KMS-11 (cell line): ENCODE results near the gene RXRA.

Experiments used
- H2AFZ ChIP-seq: fragments of 200-600 bp; sonication (generic); 2 replicates; pipeline ENCODE4 v1.6.1; 2016; ENCODE audit warnings: antibody characterized with exemption, mixed run types, low read depth
- H3K27ac ChIP-seq: fragments of 200-600 bp; sonication (generic); 2 replicates; pipeline ENCODE4 v1.6.1; 2016; ENCODE audit warnings: mild to moderate bottlenecking, mixed run types
- H3K27me3 ChIP-seq: fragments of 200-600 bp; sonication (generic); 2 replicates; pipeline ENCODE4 v1.6.1; 2017; ENCODE audit warnings: mild to moderate bottlenecking, low read depth, mixed run types, moderate library complexity; ENCODE audit not compliant: insufficient read depth
- H3K36me3 ChIP-seq: fragments of 200-600 bp; sonication (generic); 2 replicates; pipeline ENCODE4 v1.6.1; 2017; ENCODE audit warnings: mild to moderate bottlenecking, mixed run types; ENCODE audit not compliant: insufficient read depth
- H3K4me1 ChIP-seq: fragments of 200-600 bp; sonication (generic); 2 replicates; pipeline ENCODE4 v1.6.1; 2016; ENCODE audit warnings: mild to moderate bottlenecking, low read depth, mixed run types; ENCODE audit not compliant: poor library complexity, severe bottlenecking
- H3K4me2 ChIP-seq: fragments of 200-600 bp; sonication (generic); 2 replicates; pipeline ENCODE4 v1.7.0; 2016; ENCODE audit warnings: mild to moderate bottlenecking, mixed run types
- H3K4me3 ChIP-seq: fragments of 200-600 bp; sonication (generic); IDR thresholded peaks from 2 replicates; pipeline ENCODE4 v1.6.1; 2017; ENCODE audit warnings: low read depth, low read length, mixed read lengths; ENCODE audit not compliant: insufficient read depth
- H3K79me2 ChIP-seq: fragments of 200-600 bp; sonication (generic); 2 replicates; pipeline ENCODE4 v1.6.1; 2016; ENCODE audit warnings: low read depth, mixed run types; ENCODE audit not compliant: insufficient read depth
- H3K9ac ChIP-seq: fragments of 200-600 bp; sonication (generic); 2 replicates; pipeline ENCODE4 v1.6.1; 2016; ENCODE audit warnings: mild to moderate bottlenecking, mixed run types
- H4K20me1 ChIP-seq: fragments of 200-600 bp; sonication (generic); 2 replicates; pipeline ENCODE4 v1.6.1; 2016; ENCODE audit warnings: mild to moderate bottlenecking, mixed run types; ENCODE audit not compliant: insufficient read depth
- TF ChIP-seq, protein P1 (sequence below): fragments of 200-600 bp; sonication (generic); conservative IDR thresholded peaks from 2 replicates; pipeline ENCODE4 v1.6.1; 2017; ENCODE audit warnings: low read depth, mild to moderate bottlenecking, antibody characterized with exemption, low read length, moderate library complexity, mixed read lengths

Gene RXRA

DNA sequence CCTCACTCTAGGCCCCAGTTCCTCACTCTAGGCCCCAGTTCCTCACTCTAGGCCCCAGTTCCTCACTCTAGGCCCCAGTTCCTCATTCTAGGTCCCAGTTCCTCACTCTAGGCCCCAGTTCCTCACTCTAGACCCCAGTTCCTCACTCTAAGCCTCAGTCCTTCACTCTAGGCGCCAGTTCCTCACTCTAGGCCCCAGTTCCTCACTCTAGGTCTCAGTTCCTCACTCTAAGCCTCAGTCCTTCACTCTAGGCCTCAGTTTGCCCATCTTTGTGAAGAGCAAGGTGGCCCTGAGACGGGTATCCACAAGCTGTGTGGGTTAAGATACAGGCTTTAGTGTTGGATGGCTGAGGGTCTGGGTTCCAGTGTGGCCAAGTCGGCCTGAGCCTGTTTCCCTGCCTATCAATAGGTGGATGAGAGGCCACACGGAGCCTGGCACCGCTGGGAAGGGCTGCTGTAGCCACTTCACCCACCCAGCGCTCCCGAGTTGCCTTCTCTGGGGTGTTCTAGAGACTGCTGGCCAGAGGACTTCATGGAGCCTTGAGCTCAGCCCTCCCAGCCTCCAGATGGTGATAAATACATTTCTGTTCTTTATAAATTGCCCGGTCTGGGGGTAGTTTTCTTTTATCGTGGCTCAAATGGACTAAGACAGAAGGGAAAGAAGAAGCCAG is 150.2 kb downstream of the RXRA start:
- no peak overlapping the region for H2AFZ ChIP-seq
- no peaks in the 10 kb centered on the region for H3K79me2 ChIP-seq
- H3K4me3 ChIP-seq, result no peak overlapping the region
- H3K4me2 ChIP-seq, result no peak overlapping the region
- H4K20me1 ChIP-seq, result no peaks in the 10 kb centered on the region
- no peaks in the 10 kb centered on the region for H3K4me1 ChIP-seq
- no peak overlapping the region for H3K27ac ChIP-seq
- peaks cover 54% of the 10 kb centered on the region for H3K27me3 ChIP-seq
- TF ChIP-seq, protein P1, sequence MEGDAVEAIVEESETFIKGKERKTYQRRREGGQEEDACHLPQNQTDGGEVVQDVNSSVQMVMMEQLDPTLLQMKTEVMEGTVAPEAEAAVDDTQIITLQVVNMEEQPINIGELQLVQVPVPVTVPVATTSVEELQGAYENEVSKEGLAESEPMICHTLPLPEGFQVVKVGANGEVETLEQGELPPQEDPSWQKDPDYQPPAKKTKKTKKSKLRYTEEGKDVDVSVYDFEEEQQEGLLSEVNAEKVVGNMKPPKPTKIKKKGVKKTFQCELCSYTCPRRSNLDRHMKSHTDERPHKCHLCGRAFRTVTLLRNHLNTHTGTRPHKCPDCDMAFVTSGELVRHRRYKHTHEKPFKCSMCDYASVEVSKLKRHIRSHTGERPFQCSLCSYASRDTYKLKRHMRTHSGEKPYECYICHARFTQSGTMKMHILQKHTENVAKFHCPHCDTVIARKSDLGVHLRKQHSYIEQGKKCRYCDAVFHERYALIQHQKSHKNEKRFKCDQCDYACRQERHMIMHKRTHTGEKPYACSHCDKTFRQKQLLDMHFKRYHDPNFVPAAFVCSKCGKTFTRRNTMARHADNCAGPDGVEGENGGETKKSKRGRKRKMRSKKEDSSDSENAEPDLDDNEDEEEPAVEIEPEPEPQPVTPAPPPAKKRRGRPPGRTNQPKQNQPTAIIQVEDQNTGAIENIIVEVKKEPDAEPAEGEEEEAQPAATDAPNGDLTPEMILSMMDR, result no peak
- no peaks in the 10 kb centered on the region for H3K36me3 ChIP-seq
- H3K9ac ChIP-seq, result no peak overlapping the region

DNA sequence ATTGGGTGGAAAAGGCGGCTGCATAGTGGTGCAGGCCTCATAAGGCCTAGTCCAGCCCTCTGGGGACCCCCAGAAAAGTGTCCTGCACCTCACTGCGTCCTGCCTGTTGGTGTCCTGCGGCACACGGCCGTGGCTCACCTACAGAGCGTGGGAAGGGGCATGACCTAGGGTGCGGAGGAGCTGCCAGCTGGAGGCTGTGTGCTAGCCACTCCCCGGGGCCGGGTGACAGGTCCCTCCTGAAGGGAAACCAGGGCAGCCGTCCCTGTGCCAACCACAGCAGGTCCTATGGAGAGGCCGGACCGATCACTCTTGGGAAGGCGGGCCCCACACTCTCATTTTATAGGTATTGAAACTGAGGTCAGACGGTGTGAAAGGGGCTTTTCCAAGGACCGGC is 150.7 kb downstream of the RXRA start:
- Histone ChIP-seq H2AFZ (no peak overlapping the region), H4K20me1 (no peaks in the 10 kb centered on the region), H3K9ac (no peak overlapping the region), H3K27me3 (peaks cover 56% of the 10 kb centered on the region), H3K36me3 (no peaks in the 10 kb centered on the region), H3K4me3 (no peak overlapping the region), H3K27ac (no peak overlapping the region), H3K79me2 (no peaks in the 10 kb centered on the region), H3K4me2 (no peak overlapping the region), H3K4me1 (no peaks in the 10 kb centered on the region)
- TF ChIP-seq, protein P1, result no peak

DNA sequence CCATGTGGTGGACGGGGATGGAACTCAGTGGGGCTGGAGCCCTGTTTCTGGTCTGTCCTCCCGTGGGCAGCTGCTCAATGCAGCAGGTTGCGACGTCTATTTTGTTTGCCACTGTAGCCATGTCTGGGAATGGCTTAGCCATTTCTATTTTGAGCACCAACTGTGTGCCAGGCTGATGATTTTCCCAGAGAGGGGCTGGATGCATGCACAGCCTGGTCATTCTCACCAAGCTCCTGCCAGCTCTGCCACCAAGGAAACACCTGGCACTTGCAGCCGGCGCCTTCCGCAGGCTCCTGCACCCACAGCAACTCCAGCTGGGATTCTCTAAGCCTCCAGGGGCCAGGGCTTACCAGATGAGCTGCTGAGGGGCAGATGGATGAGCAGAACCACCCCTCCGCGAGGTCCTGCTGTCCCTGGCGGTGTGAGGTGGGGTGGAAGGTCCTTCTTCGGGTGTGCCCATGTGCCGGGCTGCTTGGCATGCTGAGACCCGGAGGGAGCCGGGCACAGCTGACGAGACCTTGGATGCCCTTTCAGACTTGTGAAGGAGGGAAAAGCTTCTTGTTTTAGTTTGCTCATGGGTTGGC is 151.2 kb downstream of the RXRA start:
- no peaks in the 10 kb centered on the region for H3K36me3 ChIP-seq
- no peak overlapping the region for H2AFZ ChIP-seq
- no peaks in the 10 kb centered on the region for H3K79me2 ChIP-seq
- no peak overlapping the region for H3K4me3 ChIP-seq
- H3K27me3 ChIP-seq, result peaks cover 61% of the 10 kb centered on the region
- H4K20me1 ChIP-seq, result no peaks in the 10 kb centered on the region
- H3K27ac ChIP-seq, result no peak overlapping the region
- H3K9ac ChIP-seq, result no peak overlapping the region
- no peaks in the 10 kb centered on the region for H3K4me1 ChIP-seq
- H3K4me2 ChIP-seq, result no peak overlapping the region
- TF ChIP-seq, protein P1, result no peak

DNA sequence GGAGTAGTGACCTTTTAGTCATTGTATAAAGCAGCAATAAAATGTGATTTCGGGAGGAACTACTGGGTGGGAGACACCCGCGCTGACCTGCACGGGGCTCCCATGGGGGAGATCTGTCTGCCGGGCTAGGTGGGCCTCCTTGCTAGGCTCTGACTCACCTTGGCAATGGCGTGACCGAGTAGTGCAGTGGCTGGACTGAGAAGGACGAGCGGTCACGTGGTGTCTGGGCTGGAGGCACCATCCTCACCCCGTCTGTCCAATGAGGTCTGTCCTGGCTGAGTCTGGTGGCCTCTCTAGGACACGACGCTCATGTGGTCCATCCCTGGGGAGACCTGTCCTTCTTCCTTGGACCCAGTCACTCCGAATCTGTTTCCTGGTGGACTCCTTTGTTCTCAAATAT is 151.7 kb downstream of the RXRA start:
- H3K4me3 ChIP-seq, result no peak overlapping the region
- H4K20me1 ChIP-seq, result no peaks in the 10 kb centered on the region
- no peaks in the 10 kb centered on the region for H3K4me1 ChIP-seq
- H2AFZ ChIP-seq, result no peak overlapping the region
- H3K4me2 ChIP-seq, result no peak overlapping the region
- H3K27ac ChIP-seq, result no peak overlapping the region
- TF ChIP-seq, protein P1, result no peak
- H3K27me3 ChIP-seq, result peaks cover 66% of the 10 kb centered on the region
- H3K9ac ChIP-seq, result no peak overlapping the region
- no peaks in the 10 kb centered on the region for H3K79me2 ChIP-seq
- H3K36me3 ChIP-seq, result no peaks in the 10 kb centered on the region
